ENCODE data around the gene OR5T3. TPM values are rescaled to one million over a fixed set of nuclear protein-coding genes. Genes with fewer than 3 reads are reported as not detected.
"Not testable (repeated sequence)": the region's sequence is repeated elsewhere in the genome, so short reads cannot be mapped to it uniquely, and the experiment has no call there.

Gene OR5T3
- not detected for total RNA-seq

DNA sequence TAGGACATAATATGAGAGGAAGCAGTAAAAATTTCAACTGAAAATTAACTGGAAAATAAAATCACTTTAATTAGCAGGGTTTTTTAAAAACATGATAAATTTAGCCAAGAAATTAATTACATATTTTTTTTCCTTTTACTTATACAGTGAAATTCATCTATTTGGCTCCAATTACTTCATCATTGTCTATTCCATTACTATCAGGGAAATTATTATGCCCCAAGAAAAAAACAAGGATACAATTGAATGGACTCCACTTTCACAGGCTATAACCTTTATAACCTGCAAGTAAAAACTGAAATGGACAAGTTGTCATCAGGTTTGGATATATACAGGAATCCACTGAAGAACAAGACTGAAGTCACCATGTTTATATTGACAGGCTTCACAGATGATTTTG, at the start of gene OR5T3:
Gene OR5T3 (plus strand): TSS at position 301 of the 400 bp plus-strand sequence. CDS start 0 bp downstream, at position 301.
- Histone ChIP-seq H3K27ac (no peak within 1 kb of the TSS), H3K27me3 (no peaks in the 10 kb centered on the region), H3K9ac (ENCODE audit: low read depth in 2 of 2, low read length in 2 of 2) (no peak within 1 kb of the TSS), H3K36me3 (no peaks in the 10 kb centered on the region), H3K4me3 (no peak within 1 kb of the TSS), H3K9me3 (no peaks in the 10 kb centered on the region), H3K4me1 (no peaks in the 10 kb centered on the region)
- intact Hi-C loops (cut with DNase I): no loop called here
- no peak for DNase-seq
- TF ChIP-seq, protein P1, sequence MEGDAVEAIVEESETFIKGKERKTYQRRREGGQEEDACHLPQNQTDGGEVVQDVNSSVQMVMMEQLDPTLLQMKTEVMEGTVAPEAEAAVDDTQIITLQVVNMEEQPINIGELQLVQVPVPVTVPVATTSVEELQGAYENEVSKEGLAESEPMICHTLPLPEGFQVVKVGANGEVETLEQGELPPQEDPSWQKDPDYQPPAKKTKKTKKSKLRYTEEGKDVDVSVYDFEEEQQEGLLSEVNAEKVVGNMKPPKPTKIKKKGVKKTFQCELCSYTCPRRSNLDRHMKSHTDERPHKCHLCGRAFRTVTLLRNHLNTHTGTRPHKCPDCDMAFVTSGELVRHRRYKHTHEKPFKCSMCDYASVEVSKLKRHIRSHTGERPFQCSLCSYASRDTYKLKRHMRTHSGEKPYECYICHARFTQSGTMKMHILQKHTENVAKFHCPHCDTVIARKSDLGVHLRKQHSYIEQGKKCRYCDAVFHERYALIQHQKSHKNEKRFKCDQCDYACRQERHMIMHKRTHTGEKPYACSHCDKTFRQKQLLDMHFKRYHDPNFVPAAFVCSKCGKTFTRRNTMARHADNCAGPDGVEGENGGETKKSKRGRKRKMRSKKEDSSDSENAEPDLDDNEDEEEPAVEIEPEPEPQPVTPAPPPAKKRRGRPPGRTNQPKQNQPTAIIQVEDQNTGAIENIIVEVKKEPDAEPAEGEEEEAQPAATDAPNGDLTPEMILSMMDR (IDR thresholded peaks at IDR 0.05): no peak

DNA sequence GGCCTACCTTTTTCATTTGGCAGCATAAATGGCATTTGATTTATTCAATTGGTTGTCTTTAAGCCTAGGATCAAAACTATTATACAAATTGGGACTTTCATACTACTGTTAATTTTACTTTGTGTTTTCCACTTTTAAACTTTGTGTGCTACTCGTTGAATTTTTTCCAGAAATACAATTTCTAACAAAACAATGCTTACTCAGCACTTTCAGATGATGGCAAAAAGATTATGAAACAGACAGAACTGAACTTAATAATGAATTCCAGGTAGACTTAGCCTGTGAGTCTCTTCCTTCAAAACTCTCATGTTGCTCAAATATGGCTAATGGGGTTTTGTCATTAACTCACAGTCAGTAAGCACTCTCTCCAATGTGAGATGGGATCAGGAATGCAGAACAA, 44.3 kb upstream of the OR5T3 start:
- no peaks in the 10 kb centered on the region for H3K9me3 ChIP-seq
- intact Hi-C loops (cut with DNase I): no loop called here
- H3K27me3 ChIP-seq: no peaks in the 10 kb centered on the region
- TF ChIP-seq, protein P1 (IDR thresholded peaks at IDR 0.05): no peak
- H3K4me1 ChIP-seq: no peaks in the 10 kb centered on the region
- H3K9ac ChIP-seq (ENCODE audit: low read depth in 2 of 2, low read length in 2 of 2): no peak overlapping the region
- no peaks in the 10 kb centered on the region for H3K36me3 ChIP-seq
- H3K27ac ChIP-seq: no peak overlapping the region
- no peak for DNase-seq
- H3K4me3 ChIP-seq: no peak overlapping the region

DNA sequence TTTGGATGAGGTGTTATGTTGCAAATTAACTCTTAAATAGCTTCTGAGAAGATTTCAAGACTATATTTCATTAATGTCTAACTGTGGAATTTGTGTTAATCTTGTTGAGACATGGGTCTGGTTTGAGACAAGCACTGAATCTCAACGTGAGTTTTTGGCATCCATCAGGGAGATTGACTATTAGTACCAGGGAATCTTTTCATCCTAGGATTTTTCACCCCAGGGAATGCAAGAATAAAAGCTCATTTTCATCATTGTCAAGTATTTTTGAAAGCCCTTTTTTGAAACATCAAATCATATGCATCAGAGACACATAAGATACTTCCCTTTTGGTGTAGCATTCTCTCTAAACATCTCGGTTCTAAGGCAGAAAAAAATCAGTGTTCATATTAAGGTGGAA, 37.5 kb upstream of the OR5T3 start:
- no peak overlapping the region for H3K27ac ChIP-seq
- H3K36me3 ChIP-seq: no peaks in the 10 kb centered on the region
- intact Hi-C loops (cut with DNase I): no loop called here
- H3K4me1 ChIP-seq: no peaks in the 10 kb centered on the region
- H3K9me3 ChIP-seq: no peaks in the 10 kb centered on the region
- H3K9ac ChIP-seq (ENCODE audit: low read depth in 2 of 2, low read length in 2 of 2): no peak overlapping the region
- no peaks in the 10 kb centered on the region for H3K27me3 ChIP-seq
- H3K4me3 ChIP-seq: no peak overlapping the region
- TF ChIP-seq, protein P1 (IDR thresholded peaks at IDR 0.05): no peak
- DNase-seq: no peak

DNA sequence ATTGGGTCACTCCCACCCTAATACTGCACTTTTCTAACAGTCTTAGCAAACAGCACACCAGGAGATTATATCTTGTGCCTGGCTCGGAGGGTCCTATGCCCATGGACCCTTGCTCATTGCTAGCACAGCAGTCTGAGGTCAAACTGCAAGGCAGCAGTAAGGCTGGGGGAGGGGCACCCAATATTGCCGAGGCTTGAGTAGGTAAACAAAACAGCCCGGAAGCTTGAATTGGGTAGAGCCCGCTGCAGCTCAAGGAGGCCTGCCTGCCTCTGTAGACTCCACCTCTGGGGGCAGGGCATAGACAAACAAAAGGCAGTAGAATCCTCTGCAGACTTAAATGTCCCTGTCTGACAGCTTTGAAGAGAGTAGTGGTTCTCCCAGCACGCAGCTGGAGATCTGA, 32.3 kb upstream of the OR5T3 start:
- H3K27me3 ChIP-seq; H3K27ac ChIP-seq; intact Hi-C loops (cut with DNase I); H3K4me3 ChIP-seq; H3K4me1 ChIP-seq; H3K9me3 ChIP-seq; DNase-seq; H3K36me3 ChIP-seq; H3K9ac ChIP-seq (ENCODE audit: low read depth in 2 of 2, low read length in 2 of 2): not testable (repeated sequence)

DNA sequence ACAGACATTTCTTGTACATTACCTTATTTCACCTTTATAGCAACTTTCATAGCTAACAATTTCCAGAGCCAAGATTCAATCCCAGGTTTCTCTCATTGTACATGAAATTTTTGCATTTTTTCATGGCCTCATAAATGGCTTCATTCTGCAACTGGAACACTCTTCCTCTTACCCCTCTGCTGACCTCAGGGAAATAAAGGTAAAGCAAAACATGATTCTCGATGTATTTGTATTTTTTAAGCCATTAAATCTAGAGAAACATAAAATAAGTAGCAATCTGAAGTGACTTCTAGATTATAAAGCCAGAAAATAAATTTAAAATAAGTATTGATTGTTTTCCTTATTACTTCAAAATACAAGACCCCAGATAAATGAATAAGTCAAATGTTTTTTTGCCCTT, 17.9 kb upstream of the OR5T3 start, which contains the start of gene OR5T2:
Gene OR5T2 (minus strand): TSS at position 101 of the 400 bp plus-strand sequence. CDS start 1,193 bp downstream, outside the sequence.
- DNase-seq: no peak
- Histone ChIP-seq H3K9ac (ENCODE audit: low read depth in 2 of 2, low read length in 2 of 2) (no peak within 1 kb of the TSS), H3K27me3 (no peaks in the 10 kb centered on the region), H3K27ac (no peak within 1 kb of the TSS), H3K36me3 (no peaks in the 10 kb centered on the region), H3K9me3 (no peaks in the 10 kb centered on the region), H3K4me3 (no peak within 1 kb of the TSS), H3K4me1 (no peaks in the 10 kb centered on the region)
- intact Hi-C loops (cut with DNase I): no loop called here
- TF ChIP-seq, protein P1 (IDR thresholded peaks at IDR 0.05): no peak

DNA sequence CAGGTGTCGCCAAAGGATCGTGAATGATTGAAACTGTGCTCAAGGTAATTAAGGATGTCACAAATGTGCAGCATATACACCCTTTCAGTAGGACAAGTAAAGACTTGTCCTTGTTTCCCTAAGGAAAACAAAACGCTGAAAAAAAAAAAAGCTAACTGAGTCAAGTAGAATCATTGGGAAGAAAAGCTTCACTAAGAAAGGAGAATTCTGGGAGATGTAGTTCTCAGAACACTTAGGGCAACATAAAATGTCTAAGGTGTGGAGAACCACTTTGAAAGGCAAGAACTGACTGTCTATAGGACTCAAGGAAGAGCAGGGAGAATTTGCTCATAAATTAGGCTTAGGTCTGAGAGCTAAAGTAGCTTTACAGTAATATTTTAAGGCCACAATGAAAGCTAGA, 19.0 kb downstream of the OR5T3 start:
- Histone ChIP-seq H3K9me3 (no peaks in the 10 kb centered on the region), H3K4me1 (no peaks in the 10 kb centered on the region), H3K27ac (no peak overlapping the region), H3K36me3 (no peaks in the 10 kb centered on the region), H3K9ac (ENCODE audit: low read depth in 2 of 2, low read length in 2 of 2) (no peak overlapping the region), H3K4me3 (no peak overlapping the region), H3K27me3 (no peaks in the 10 kb centered on the region)
- no peak for DNase-seq
- TF ChIP-seq, protein P1 (IDR thresholded peaks at IDR 0.05): no peak
- intact Hi-C loops (cut with DNase I): no loop called here

All from colonic mucosa (tissue), 4 donors.